DND-41 (cell line): ENCODE data around the gene RNF215.

Source experiments
- ATAC-seq: fragments of 200-7000 bp; cut with Tn5 transposase; 3 replicates; pipeline ENCODE4 v1.9.1; 2021; ENCODE audit warnings: low read depth; ENCODE audit not compliant: insufficient read depth
- DNase-seq: peaks from one replicate; pipeline ENCODE4 v3.0.0-alpha.2; 2020
- H2AFZ ChIP-seq: 2 replicates; pipeline ENCODE4 v1.6.0; 2012; ENCODE audit warnings: low read depth, low read length
- H3K27ac ChIP-seq: 2 replicates; pipeline ENCODE4 v1.5.1; 2012; ENCODE audit warnings: low read length, inconsistent platforms
- H3K27me3 ChIP-seq: fragments of 200-600 bp; sonication (generic); 2 replicates; pipeline ENCODE4 v1.6.0; 2012; ENCODE audit warnings: low read length, mild to moderate bottlenecking, inconsistent platforms; ENCODE audit not compliant: insufficient read depth, poor library complexity
- H3K36me3 ChIP-seq: 2 replicates; pipeline ENCODE4 v1.5.1; 2012; ENCODE audit warnings: low read length, inconsistent platforms; ENCODE audit not compliant: insufficient read depth
- H3K4me1 ChIP-seq: 2 replicates; pipeline ENCODE4 v1.5.1; 2012; ENCODE audit warnings: mild to moderate bottlenecking, low read length; ENCODE audit not compliant: insufficient read depth
- H3K4me2 ChIP-seq: 2 replicates; pipeline ENCODE4 v1.6.0; 2012; ENCODE audit warnings: mild to moderate bottlenecking, moderate library complexity, low read length, inconsistent platforms; ENCODE audit not compliant: insufficient read depth
- H3K4me3 ChIP-seq, 2 experiments: fragments of 200-600 bp in 1 of 2; shearing (Covaris generic) in 1 of 2; 2 replicates each; pipeline ENCODE4 v1.5.1; 2012 to 2016; ENCODE audit warnings: inconsistent platforms in 2 of 2, low read length in 2 of 2, mild to moderate bottlenecking in 2 of 2, low read depth in 1 of 2, moderate library complexity in 1 of 2
- H3K79me2 ChIP-seq: 2 replicates; pipeline ENCODE4 v1.6.0; 2012; ENCODE audit warnings: low read length, inconsistent platforms; ENCODE audit not compliant: insufficient read depth
- H3K9ac ChIP-seq: 2 replicates; pipeline ENCODE4 v1.6.0; 2012; ENCODE audit warnings: low read depth, mild to moderate bottlenecking, inconsistent platforms, low read length, moderate library complexity
- H3K9me3 ChIP-seq: 2 replicates; pipeline ENCODE4 v1.5.1; 2012; ENCODE audit warnings: low read length, moderate library complexity, mild to moderate bottlenecking, inconsistent platforms; ENCODE audit not compliant: insufficient read depth, severe bottlenecking
- H4K20me1 ChIP-seq: 2 replicates; pipeline ENCODE4 v1.6.0; 2012; ENCODE audit warnings: low read length; ENCODE audit not compliant: insufficient read depth
- CTCF ChIP-seq: IDR thresholded peaks from 2 replicates; pipeline ENCODE4 v1.5.1; 2012; ENCODE audit warnings: borderline replicate concordance, low read length, moderate library complexity, mild to moderate bottlenecking; ENCODE audit not compliant: poor library complexity, severe bottlenecking; ENCODE audit errors: extremely low read depth
- EZH2 ChIP-seq: IDR thresholded peaks from 3 replicates; pipeline ENCODE4 v1.6.1; 2012; ENCODE audit warnings: borderline replicate concordance, low read depth, mild to moderate bottlenecking, moderate library complexity, low read length, inconsistent platforms; ENCODE audit not compliant: severe bottlenecking

RNF215 gene

GRCh38 chr22:30393885-30394284, 6.7 kb upstream of the RNF215 start:
- Histone ChIP-seq H3K4me1 (peaks cover 56% of the 10 kb centered on the region), H3K79me2 (peaks cover 30% of the 10 kb centered on the region), H3K27ac (0 out of 2 replicates have a peak overlapping the region, but pooled peaks have one; percentile 17), H3K27me3 (no peaks in the 10 kb centered on the region), H3K9ac (no peak overlapping the region), H3K4me3 (no peak overlapping the region), H2AFZ (no peak overlapping the region), H4K20me1 (peaks cover 9% of the 10 kb centered on the region; the same call in 1 of the 2 replicates), H3K9me3 (peaks cover 2% of the 10 kb centered on the region), H3K4me2 (no peak overlapping the region), H3K36me3 (no peaks in the 10 kb centered on the region)
- ATAC-seq (no peak), DNase-seq (no peak)
- TF ChIP-seq CTCF (no peak), EZH2 (no peak)

GRCh38 chr22:30393322-30393680, 6.1 kb upstream of the RNF215 start:
- DNase-seq (no peak), ATAC-seq (no peak)
- TF ChIP-seq EZH2, result no peak
- TF ChIP-seq CTCF, result no peak
- no peak overlapping the region for H3K4me2 ChIP-seq
- H3K4me1 ChIP-seq, result peaks cover 50% of the 10 kb centered on the region
- peak overlapping the region; percentile 17 for H3K27ac ChIP-seq
- H3K4me3 ChIP-seq, result no peak overlapping the region
- no peaks in the 10 kb centered on the region for H3K36me3 ChIP-seq
- H3K27me3 ChIP-seq, result no peaks in the 10 kb centered on the region
- peaks cover 24% of the 10 kb centered on the region for H3K79me2 ChIP-seq
- no peak overlapping the region for H2AFZ ChIP-seq
- H3K9ac ChIP-seq, result no peak overlapping the region
- H4K20me1 ChIP-seq, result peaks cover 4% of the 10 kb centered on the region; the same call in 1 of the 2 replicates
- H3K9me3 ChIP-seq, result peaks cover 2% of the 10 kb centered on the region

GRCh38 chr22:30392661-30393321, 5.6 kb upstream of the RNF215 start:
- peaks cover 2% of the 10 kb centered on the region for H3K9me3 ChIP-seq
- no peak overlapping the region for H3K4me3 ChIP-seq
- ATAC-seq (no peak), DNase-seq (no peak)
- H3K4me1 ChIP-seq, result peaks cover 46% of the 10 kb centered on the region
- H4K20me1 ChIP-seq, result no peaks in the 10 kb centered on the region
- H3K4me2 ChIP-seq, result no peak overlapping the region
- H3K9ac ChIP-seq, result no peak overlapping the region
- TF ChIP-seq EZH2 (no peak), CTCF (no peak)
- H2AFZ ChIP-seq, result peak overlapping the region; percentile 40
- H3K27me3 ChIP-seq, result no peaks in the 10 kb centered on the region
- peaks cover 19% of the 10 kb centered on the region for H3K79me2 ChIP-seq
- peak overlapping the region; percentile 17 for H3K27ac ChIP-seq
- H3K36me3 ChIP-seq, result no peaks in the 10 kb centered on the region
